K562 (cell line): ENCODE data around the gene MRPS10. TPM values are rescaled to one million over a fixed set of nuclear protein-coding genes. Genes with fewer than 3 reads are reported as not detected.

Source experiments
- CCNT2 ChIP-seq: IDR thresholded peaks from 2 replicates; pipeline ENCODE4 v1.6.1; 2011; ENCODE audit warnings: borderline replicate concordance, low read depth, mild to moderate bottlenecking, moderate library complexity, mixed read lengths, low read length; ENCODE audit not compliant: insufficient read length; ENCODE audit errors: extremely low read depth
- ESRRB ChIP-seq: fragments of 250-450 bp; sonication (Bioruptor Pico); IDR thresholded peaks from 2 replicates; pipeline ENCODE4 v1.5.0; 2020; ENCODE audit warnings: mild to moderate bottlenecking, moderate library complexity, borderline replicate concordance
- FOXK1 ChIP-seq: sonication (generic); formaldehyde crosslinking; IDR thresholded peaks from 2 replicates; pipeline ENCODE4 v1.8.0; 2022; ENCODE audit warnings: missing genetic modification reagents, mild to moderate bottlenecking, borderline replicate concordance
- HIVEP1 ChIP-seq: fragments of 250-450 bp; sonication (Bioruptor Pico); IDR thresholded peaks from 2 replicates; pipeline ENCODE4 v1.4.0; 2020; ENCODE audit warnings: mild to moderate bottlenecking
- KAT2B ChIP-seq: IDR thresholded peaks from one replicate; pipeline ENCODE4 v1.6.1; 2012; ENCODE audit warnings: low read depth, mild to moderate bottlenecking, control low read depth, inconsistent platforms, low read length, moderate library complexity
- PBX2 ChIP-seq, 2 experiments: IDR thresholded peaks in 1 of 2; conservative IDR thresholded peaks in 1 of 2; 2 replicates each; pipeline ENCODE4 v1.6.1; 2016; ENCODE audit warnings: low read depth in 2 of 2, mild to moderate bottlenecking in 1 of 2, missing compliant biosample characterization in 1 of 2, missing genetic modification characterization in 1 of 2, moderate library complexity in 1 of 2
- POLR2H ChIP-seq: IDR thresholded peaks from 2 replicates; pipeline ENCODE4 v1.6.1; 2016; ENCODE audit warnings: missing genetic modification characterization, low read depth, mild to moderate bottlenecking, control low read depth, missing compliant biosample characterization, moderate library complexity
- RCOR1 ChIP-seq, 2 experiments: IDR thresholded peaks; 2 replicates each; pipeline ENCODE4 v1.6.1; 2012; ENCODE audit warnings: low read depth in 2 of 2, low read length in 2 of 2, borderline replicate concordance in 1 of 2, improper control_type of control experiment in 1 of 2
- XRCC4 ChIP-seq: IDR thresholded peaks from one replicate; pipeline ENCODE4 v1.6.1; 2011; ENCODE audit not compliant: insufficient read depth, insufficient read length; ENCODE audit errors: extremely low read depth
- ZBTB26 ChIP-seq: fragments of 450-650 bp; formaldehyde crosslinking; IDR thresholded peaks from 2 replicates; pipeline ENCODE4 v1.4.0; 2022; ENCODE audit warnings: missing genetic modification characterization
- ZKSCAN8 ChIP-seq: fragments of 200-800 bp; sonication (Bioruptor generic); IDR thresholded peaks from 2 replicates; pipeline ENCODE4 v1.6.1; 2016; ENCODE audit warnings: missing genetic modification characterization, missing compliant biosample characterization
- ZNF644 ChIP-seq: fragments of 200-800 bp; sonication (Bioruptor generic); IDR thresholded peaks from 2 replicates; pipeline ENCODE4 v1.6.1; 2016; ENCODE audit warnings: low read depth, missing genetic modification characterization, missing compliant biosample characterization
- polyA plus RNA-seq, 8 experiments: library from polyadenylated mRNA; depleted of rRNA in 4 of 8; stranded (reverse) in 5 of 8; unstranded in 3 of 8; fragments of >200 nt; fragmentation: Nextera tagmentation in 2 of 8; fragmentation: Illumina TruSeq in 1 of 8; extraction: Ambion mirVana in 2 of 8; extraction: Trizol in 1 of 8; gene quantifications; 2 replicates each; pipeline versions ENCODE4 v1.2.1 to v1.2.3, GENCODE V29; 2011 to 2014; ENCODE audit warnings: inconsistent platforms in 1 of 8, missing spikeins in 1 of 8
- total RNA-seq, 7 experiments: library from RNA; depleted of rRNA in 6 of 7; stranded (reverse); fragments of >200 nt in 6 of 7; fragmentation: Illumina TruSeq in 2 of 7; extraction: Trizol in 2 of 7; gene quantifications; 2 replicates each; pipeline versions ENCODE4 v1.2.1 to v1.2.3, GENCODE V29; 2011 to 2021; ENCODE audit warnings: low replicate concordance in 1 of 7
- TF ChIP-seq, protein P1 (sequence below): fragments of 150-350 bp; IDR thresholded peaks from 2 replicates; pipeline ENCODE4 v1.6.1; 2014; ENCODE audit warnings: low read depth, mild to moderate bottlenecking, low read length, borderline replicate concordance
- TF ChIP-seq, protein P2 (sequence below), 2 experiments: fragments of 250-450 bp in 1 of 2; fragments of 450-650 bp in 1 of 2; sonication (Bioruptor Pico) in 1 of 2; IDR thresholded peaks; 2 replicates each; pipeline versions ENCODE4 v1.6.1 to v1.8.0; 2016 to 2021; ENCODE audit warnings: mild to moderate bottlenecking in 2 of 2, moderate library complexity in 2 of 2, missing compliant biosample characterization in 1 of 2, missing genetic modification characterization in 1 of 2
- TF ChIP-seq, protein P3 (sequence below): sonication (generic); formaldehyde crosslinking; IDR thresholded peaks from 2 replicates; pipeline ENCODE4 v1.8.0; 2023; ENCODE audit warnings: mild to moderate bottlenecking, missing genetic modification reagents

The MRPS10 gene
- total and polyA plus RNA-seq, 9 of the 15 experiments (the other 6 are each of a cell fraction or from before 2014, with no cell fraction given) = 48.6 to 166 (median 93.7) TPM

- TF ChIP-seq, protein P1, sequence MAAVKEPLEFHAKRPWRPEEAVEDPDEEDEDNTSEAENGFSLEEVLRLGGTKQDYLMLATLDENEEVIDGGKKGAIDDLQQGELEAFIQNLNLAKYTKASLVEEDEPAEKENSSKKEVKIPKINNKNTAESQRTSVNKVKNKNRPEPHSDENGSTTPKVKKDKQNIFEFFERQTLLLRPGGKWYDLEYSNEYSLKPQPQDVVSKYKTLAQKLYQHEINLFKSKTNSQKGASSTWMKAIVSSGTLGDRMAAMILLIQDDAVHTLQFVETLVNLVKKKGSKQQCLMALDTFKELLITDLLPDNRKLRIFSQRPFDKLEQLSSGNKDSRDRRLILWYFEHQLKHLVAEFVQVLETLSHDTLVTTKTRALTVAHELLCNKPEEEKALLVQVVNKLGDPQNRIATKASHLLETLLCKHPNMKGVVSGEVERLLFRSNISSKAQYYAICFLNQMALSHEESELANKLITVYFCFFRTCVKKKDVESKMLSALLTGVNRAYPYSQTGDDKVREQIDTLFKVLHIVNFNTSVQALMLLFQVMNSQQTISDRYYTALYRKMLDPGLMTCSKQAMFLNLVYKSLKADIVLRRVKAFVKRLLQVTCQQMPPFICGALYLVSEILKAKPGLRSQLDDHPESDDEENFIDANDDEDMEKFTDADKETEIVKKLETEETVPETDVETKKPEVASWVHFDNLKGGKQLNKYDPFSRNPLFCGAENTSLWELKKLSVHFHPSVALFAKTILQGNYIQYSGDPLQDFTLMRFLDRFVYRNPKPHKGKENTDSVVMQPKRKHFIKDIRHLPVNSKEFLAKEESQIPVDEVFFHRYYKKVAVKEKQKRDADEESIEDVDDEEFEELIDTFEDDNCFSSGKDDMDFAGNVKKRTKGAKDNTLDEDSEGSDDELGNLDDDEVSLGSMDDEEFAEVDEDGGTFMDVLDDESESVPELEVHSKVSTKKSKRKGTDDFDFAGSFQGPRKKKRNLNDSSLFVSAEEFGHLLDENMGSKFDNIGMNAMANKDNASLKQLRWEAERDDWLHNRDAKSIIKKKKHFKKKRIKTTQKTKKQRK = no peak
- TF ChIP-seq XRCC4 (no peak), RCOR1 (IDR thresholded peaks at IDR 0.05; ENCODE audit: borderline replicate concordance in 1 of 2, low read depth in 2 of 2, low read length in 2 of 2) (peak in 1 of 2 experiments; percentile 6; a peak in 1 of 4 replicates), ZBTB26 (no peak), ESRRB (no peak), ZNF644 (tag) (peak; percentile 54), FOXK1 (CRISPR knock-in tag) (no peak), KAT2B (no peak), ZKSCAN8 (CRISPR knock-in tag) (no peak), POLR2H (tag) (peak; percentile 88; the same call in 1 of the 2 replicates), CCNT2 (peak; percentile 21), HIVEP1 (CRISPR knock-in tag) (no peak), PBX2 (CRISPR knock-in tag; IDR thresholded peaks at IDR 0.05; ENCODE audit: low read depth) (no peak), PBX2 (tag; conservative IDR thresholded peaks at IDR 0.05; ENCODE audit: low read depth) (no peak)
- TF ChIP-seq, protein P2, sequence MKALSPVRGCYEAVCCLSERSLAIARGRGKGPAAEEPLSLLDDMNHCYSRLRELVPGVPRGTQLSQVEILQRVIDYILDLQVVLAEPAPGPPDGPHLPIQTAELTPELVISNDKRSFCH (CRISPR knock-in tag; IDR thresholded peaks at IDR 0.05) = no peak
- TF ChIP-seq, protein P2 (tag; IDR thresholded peaks at IDR 0.05) = 0 out of 2 replicates have a peak, but pooled peaks have one; percentile 66
- TF ChIP-seq, protein P3, sequence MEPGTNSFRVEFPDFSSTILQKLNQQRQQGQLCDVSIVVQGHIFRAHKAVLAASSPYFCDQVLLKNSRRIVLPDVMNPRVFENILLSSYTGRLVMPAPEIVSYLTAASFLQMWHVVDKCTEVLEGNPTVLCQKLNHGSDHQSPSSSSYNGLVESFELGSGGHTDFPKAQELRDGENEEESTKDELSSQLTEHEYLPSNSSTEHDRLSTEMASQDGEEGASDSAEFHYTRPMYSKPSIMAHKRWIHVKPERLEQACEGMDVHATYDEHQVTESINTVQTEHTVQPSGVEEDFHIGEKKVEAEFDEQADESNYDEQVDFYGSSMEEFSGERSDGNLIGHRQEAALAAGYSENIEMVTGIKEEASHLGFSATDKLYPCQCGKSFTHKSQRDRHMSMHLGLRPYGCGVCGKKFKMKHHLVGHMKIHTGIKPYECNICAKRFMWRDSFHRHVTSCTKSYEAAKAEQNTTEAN (CRISPR knock-in tag) = no peak
Measured at GRCh38 chr6:42217519-42218367, at the start of gene MRPS10 (continued).
